Activated CD4-positive, alpha-beta memory T cell treated with anti-CD3 and anti-CD28 coated beads for 36 hours (primary cell): ENCODE data around the gene RTTN. TPM values are rescaled to one million over a fixed set of nuclear protein-coding genes. Genes with fewer than 3 reads are reported as not detected.
"Not testable (repeated sequence)": the region's sequence is repeated elsewhere in the genome, so short reads cannot be mapped to it uniquely, and the experiment has no call there.

Source experiments
- CTCF ChIA-PET: fragments of 350-600 bp; sonication (Branson Sonifier 250); formaldehyde crosslinking; loops from one replicate; lab custom pipeline; 2021; ENCODE audit warnings: antibody characterized with exemption, inconsistent platforms; lab: Charles Lee
- POLR2A ChIA-PET: fragments of 350-600 bp; sonication (Branson Sonifier 250); formaldehyde crosslinking; loops from one replicate; lab custom pipeline; 2021; ENCODE audit warnings: antibody characterized with exemption; lab: Charles Lee
- DNase-seq: peaks from one replicate; pipeline ENCODE4 v3.0.0-alpha.2; 2020
- H3K27ac Mint-ChIP-seq: one replicate; pipeline ENCODE4 v1.8.0; 2021; ENCODE audit warnings: mixed read lengths
- H3K27me3 Mint-ChIP-seq: one replicate; pipeline ENCODE4 v1.8.0; 2021; ENCODE audit warnings: mixed read lengths
- H3K36me3 Mint-ChIP-seq: one replicate; pipeline ENCODE4 v1.8.0; 2021; ENCODE audit warnings: mixed read lengths
- H3K4me1 Mint-ChIP-seq: one replicate; pipeline ENCODE4 v1.8.0; 2021; ENCODE audit warnings: low read depth, mixed read lengths
- H3K4me3 Mint-ChIP-seq: one replicate; pipeline ENCODE4 v1.8.0; 2021; ENCODE audit warnings: mild to moderate bottlenecking, mixed read lengths
- H3K9me3 Mint-ChIP-seq: one replicate; pipeline ENCODE4 v1.8.0; 2021; ENCODE audit warnings: mixed read lengths
- intact Hi-C: fragments of 100-400 bp; cut with micrococcal nuclease; formaldehyde crosslinking; loops from one replicate; pipeline ENCODE4 v1.15.1; 2023
- total RNA-seq, 2 experiments: library from RNA; stranded (reverse); gene quantifications; one replicate each; pipeline ENCODE4 v1.2.3, GENCODE V29; 2021

Gene RTTN
- total RNA-seq, 2 experiments from 2014 or later, result 27.3 to 28.9 TPM

DNA sequence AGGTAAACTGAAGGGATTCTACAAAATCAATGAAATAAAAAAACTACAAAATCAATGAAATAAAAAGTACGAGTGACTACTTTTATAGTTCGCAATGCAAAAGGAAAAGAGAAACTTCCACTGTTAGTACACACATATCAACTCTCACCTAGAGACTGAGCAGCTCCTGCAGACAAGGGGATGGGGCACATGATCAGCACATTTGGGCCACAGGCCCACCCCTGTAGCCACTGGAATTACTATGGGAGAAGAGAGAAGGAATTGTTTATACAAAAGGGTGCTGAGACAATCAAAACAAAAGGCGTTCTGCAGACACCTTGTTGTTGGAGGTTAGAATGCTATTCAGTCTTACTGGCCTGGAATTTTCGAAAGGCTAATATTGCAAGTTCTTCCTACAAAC lies 223.1 kb downstream of the RTTN start:
- intact Hi-C loops, result no loop called here
- POLR2A ChIA-PET, result interaction anchor here (1.0 to 1.8 kb wide), 5 partner anchors 24 to 100 kb away, joined by 3 to 6 read pairs (median 4); no protein-coding TSS in a partner anchor
- peaks cover 18% of the 10 kb centered on the region for H3K36me3 Mint-ChIP-seq
- H3K27ac Mint-ChIP-seq, result no peak overlapping the region
- H3K27me3 Mint-ChIP-seq, result no peaks in the 10 kb centered on the region
- H3K9me3 Mint-ChIP-seq, result peaks cover 10% of the 10 kb centered on the region
- H3K4me3 Mint-ChIP-seq, result no peak overlapping the region
- peaks cover 45% of the 10 kb centered on the region for H3K4me1 Mint-ChIP-seq
- DNase-seq, result no peak
- CTCF ChIA-PET, result interaction anchor here (1.0 kb wide), 1 partner anchor 23 kb away, joined by 4 read pairs; no protein-coding TSS in a partner anchor

DNA sequence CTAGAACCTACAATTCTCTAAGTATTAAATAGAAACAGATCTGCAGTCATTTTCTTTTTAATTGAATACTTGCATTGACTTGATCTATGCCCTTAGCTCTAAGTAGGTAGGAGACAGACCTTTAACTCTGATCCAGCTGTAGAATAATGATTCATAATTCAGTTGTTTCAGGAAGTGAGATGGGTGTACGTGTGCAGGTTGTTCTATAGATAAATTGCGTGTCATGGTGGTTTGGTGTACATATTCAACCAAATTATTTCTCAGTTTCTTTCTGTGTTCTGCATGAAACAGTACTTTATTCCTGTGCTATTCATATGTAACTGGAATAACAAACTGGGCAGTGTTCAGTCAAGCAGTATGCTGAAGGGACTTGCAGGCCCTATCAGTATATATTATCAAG lies 223.5 kb downstream of the RTTN start:
- Mint-ChIP-seq H3K27me3 (no peaks in the 10 kb centered on the region), H3K4me3 (no peak overlapping the region), H3K27ac (no peak overlapping the region), H3K4me1 (peaks cover 45% of the 10 kb centered on the region), H3K9me3 (peaks cover 10% of the 10 kb centered on the region), H3K36me3 (peaks cover 18% of the 10 kb centered on the region)
- DNase-seq, result no peak
- intact Hi-C loops, result no loop called here
- ChIA-PET POLR2A (interaction anchor here (1.0 to 1.8 kb wide), 5 partner anchors 23 to 99 kb away, joined by 3 to 6 read pairs (median 4); no protein-coding TSS in a partner anchor), CTCF (interaction anchor here (1.0 kb wide), 1 partner anchor 23 kb away, joined by 4 read pairs; no protein-coding TSS in a partner anchor)

DNA sequence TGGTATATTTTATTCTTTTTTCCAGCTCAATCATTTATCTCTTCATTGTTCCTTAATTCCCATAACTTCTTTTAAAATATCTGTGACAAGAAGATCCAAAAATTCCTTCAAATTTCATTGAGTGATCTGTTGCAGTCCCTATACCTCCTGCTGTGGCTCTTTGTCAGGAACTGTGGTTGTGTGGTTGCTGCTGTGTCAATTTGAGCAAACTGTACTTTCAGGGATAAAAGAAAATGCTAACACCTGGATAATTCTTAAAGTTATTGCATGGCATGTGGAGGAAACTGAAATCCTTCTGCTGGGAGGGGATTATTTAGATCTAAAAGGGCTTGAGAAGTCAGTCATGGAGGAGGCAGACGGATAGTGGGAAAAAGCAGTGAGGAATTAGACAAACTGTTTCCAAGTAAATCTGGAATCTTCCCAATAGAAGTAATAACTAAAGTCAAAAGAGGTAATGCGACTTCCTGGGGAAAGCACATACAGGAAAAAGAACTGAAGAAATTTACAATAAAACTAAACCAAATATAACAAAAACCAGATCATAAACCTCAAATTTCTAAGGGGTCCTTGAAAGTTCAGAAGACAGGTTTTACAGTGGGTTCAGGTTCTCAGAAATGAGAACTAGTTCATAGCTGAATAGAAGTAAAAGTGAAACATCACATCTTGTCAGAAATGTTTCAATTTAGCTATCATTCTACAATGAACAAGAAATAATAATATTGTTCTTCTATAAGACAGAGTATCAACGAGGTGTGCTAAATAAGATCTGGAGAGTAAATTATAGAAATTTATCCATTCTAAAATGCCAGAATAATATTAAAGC lies 224.3 kb downstream of the RTTN start:
- DNase-seq, result no peak
- Mint-ChIP-seq H3K9me3 (peaks cover 15% of the 10 kb centered on the region), H3K27me3 (no peaks in the 10 kb centered on the region), H3K4me1 (peaks cover 45% of the 10 kb centered on the region), H3K4me3 (no peak overlapping the region), H3K27ac (peak overlapping the region; percentile 2), H3K36me3 (peaks cover 21% of the 10 kb centered on the region)
- ChIA-PET POLR2A (interaction anchor here (1.0 to 1.8 kb wide), 4 partner anchors 23 to 99 kb away, joined by 3 to 6 read pairs (median 4); no protein-coding TSS in a partner anchor), CTCF (interaction anchor here (0.8 to 1.0 kb wide), 2 partner anchors 22 to 23 kb away, joined by 4 read pairs; no protein-coding TSS in a partner anchor)
- intact Hi-C loops, result no loop called here

DNA sequence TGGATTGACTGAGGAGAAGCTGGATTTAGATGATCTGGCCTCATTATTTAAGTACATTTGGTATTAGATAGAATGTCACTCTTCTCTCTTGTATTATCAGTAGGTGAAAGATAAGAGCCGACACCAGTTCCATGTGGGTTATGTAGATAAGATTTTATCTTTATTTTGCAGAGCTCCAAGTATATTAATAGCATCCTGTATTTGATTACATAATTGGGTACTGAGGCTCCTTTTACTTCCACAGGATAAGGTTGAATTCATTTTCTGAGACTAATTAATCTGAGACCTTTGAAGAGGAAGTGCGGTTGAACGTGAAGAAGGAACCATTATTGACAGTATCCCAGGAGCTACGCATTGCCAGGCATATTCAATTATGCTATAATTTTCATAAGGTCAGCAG lies 225.0 kb downstream of the RTTN start:
- POLR2A ChIA-PET, result interaction anchor here (1.8 kb wide), 1 partner anchor 24 kb away, joined by 6 read pairs; no protein-coding TSS in a partner anchor
- Mint-ChIP-seq H3K27ac (no peak overlapping the region), H3K4me3 (no peak overlapping the region), H3K9me3 (peaks cover 22% of the 10 kb centered on the region), H3K36me3 (peaks cover 25% of the 10 kb centered on the region), H3K4me1 (peaks cover 45% of the 10 kb centered on the region), H3K27me3 (no peaks in the 10 kb centered on the region)
- intact Hi-C loops, result no loop called here
- DNase-seq, result no peak
- CTCF ChIA-PET, result interaction anchor here (0.8 kb wide), 1 partner anchor 22 kb away, joined by 4 read pairs; no protein-coding TSS in a partner anchor

DNA sequence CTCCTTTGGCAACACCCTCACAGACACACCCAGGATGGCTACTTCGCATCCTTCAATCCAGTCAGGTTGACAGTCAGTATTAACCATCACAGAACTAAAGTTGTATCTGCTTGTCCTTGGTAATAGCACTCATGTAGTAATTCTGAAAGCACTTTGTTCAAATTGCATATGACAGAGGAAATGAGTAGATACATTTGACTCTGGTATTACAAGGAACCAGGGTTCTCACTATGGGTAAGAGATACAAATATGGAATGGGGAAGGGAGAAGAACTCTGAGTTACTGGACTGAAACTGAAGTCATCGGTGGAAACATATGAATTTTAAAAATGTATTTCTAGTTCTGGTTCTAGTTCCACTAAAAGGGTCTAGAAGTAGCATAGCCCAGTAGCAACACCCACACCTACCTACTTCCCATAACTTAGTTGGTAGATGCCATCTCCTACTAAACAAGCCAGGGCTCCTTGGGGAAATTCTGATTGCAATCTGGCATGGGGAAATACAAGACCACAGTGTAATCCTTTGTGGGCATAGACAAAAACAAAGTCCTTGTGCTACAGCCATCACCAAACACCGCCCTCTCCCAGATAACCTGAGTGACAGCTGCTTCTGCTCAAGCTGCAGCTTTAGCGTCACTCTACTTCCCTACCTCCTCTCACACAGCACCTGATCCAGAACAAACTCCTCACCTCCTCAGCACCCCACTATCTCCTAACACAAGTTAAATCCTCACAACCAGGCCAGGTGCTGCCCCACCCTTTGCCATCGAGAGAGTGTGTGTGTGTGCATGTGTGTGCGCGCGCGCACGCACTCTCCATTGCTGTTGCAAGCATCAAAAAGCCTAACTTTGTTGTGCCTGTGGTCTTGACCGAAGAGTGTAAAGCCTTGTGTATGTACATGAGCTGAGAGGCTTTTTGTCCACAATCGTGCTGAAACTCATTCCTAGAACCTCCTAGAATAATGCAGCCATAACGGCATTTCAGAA lies 226.5 kb downstream of the RTTN start:
- Mint-ChIP-seq H3K27me3 (no peaks in the 10 kb centered on the region), H3K36me3 (peaks cover 30% of the 10 kb centered on the region), H3K4me3 (no peak overlapping the region), H3K9me3 (peaks cover 30% of the 10 kb centered on the region), H3K4me1 (peaks cover 45% of the 10 kb centered on the region), H3K27ac (peak overlapping the region; percentile 65)
- DNase-seq, result peak; percentile 25
- ChIA-PET POLR2A (no interaction called here), CTCF (no interaction called here)
- intact Hi-C loops, result loop anchor here (1.0 kb wide), 4 partner anchors 21 to 93 kb away; no protein-coding TSS in a partner anchor

DNA sequence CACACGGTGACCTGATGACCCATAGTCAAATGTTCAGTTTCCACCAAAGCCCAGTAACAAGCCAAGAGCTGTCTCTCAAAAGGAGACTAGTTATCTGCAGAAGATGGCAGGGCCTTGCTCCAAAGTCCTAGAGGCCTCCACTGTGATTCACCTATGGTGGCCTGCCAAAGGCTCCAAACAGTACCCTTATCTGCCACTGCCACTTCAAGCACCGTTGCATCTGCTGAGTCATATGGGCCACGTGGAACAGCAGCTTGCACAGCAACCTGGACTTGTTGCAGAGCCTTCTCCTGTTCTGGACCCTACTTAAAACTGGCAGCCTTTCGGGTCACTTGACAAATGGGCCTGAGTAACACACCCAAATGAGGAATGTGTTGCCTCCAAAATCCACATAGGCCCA lies 230.2 kb downstream of the RTTN start:
- Mint-ChIP-seq H3K9me3 (peaks cover 44% of the 10 kb centered on the region), H3K36me3 (peaks cover 33% of the 10 kb centered on the region), H3K4me1 (peaks cover 20% of the 10 kb centered on the region)
- CTCF ChIA-PET, intact Hi-C loops, H3K27ac Mint-ChIP-seq, H3K4me3 Mint-ChIP-seq, DNase-seq, POLR2A ChIA-PET, H3K27me3 Mint-ChIP-seq: not testable (repeated sequence)

DNA sequence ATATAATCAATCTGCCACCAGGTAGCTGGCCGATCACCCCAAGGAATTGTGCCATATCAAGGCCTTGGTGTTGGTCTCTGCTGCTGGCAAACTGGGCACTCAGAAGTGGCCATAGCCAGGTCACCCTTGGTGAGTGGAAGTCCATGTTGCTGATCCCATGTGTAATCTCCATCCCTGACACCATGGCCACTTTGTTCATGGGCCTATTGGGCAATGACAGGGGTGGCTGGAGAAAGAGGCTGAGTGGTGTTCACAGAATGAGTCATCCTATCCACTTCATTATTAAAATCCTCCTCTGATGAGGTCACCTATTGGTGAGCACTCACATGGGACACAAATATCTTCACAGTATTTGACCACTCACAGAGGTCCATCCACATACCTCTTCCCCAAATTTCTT lies 231.1 kb downstream of the RTTN start:
- intact Hi-C loops, result no loop called here
- no peak for DNase-seq
- CTCF ChIA-PET, result no interaction called here
- POLR2A ChIA-PET, result no interaction called here
- Mint-ChIP-seq H3K36me3 (peaks cover 33% of the 10 kb centered on the region), H3K27me3 (no peaks in the 10 kb centered on the region), H3K27ac (no peak overlapping the region), H3K4me1 (peaks cover 11% of the 10 kb centered on the region), H3K9me3 (peaks cover 44% of the 10 kb centered on the region), H3K4me3 (no peak overlapping the region)

DNA sequence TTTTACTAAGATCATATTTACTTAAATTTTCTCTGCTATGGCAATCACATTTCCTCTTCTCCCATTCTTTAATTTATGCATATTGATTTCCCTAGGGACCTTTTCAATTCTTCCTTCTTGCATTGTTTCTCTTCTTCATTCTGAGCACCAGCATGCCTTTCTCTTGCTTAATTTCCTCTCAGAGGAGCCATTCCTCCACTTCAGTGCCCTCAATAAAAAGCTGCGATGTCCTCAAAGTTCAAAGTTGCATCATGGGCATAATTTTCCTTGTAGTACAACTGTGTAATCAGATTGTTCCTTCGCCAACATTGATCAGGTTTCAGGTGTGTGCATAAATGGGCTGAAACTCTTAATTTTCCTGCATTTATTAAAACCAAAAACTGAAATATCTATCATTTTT lies 236.0 kb downstream of the RTTN start:
- peaks cover 16% of the 10 kb centered on the region for H3K4me1 Mint-ChIP-seq
- H3K4me3 Mint-ChIP-seq, result no peak overlapping the region
- H3K27ac Mint-ChIP-seq, result no peak overlapping the region
- DNase-seq, result no peak
- H3K36me3 Mint-ChIP-seq, result peaks cover 7% of the 10 kb centered on the region
- CTCF ChIA-PET, result no interaction called here
- intact Hi-C loops, result no loop called here
- peaks cover 17% of the 10 kb centered on the region for H3K9me3 Mint-ChIP-seq
- POLR2A ChIA-PET, result no interaction called here
- H3K27me3 Mint-ChIP-seq, result no peaks in the 10 kb centered on the region

DNA sequence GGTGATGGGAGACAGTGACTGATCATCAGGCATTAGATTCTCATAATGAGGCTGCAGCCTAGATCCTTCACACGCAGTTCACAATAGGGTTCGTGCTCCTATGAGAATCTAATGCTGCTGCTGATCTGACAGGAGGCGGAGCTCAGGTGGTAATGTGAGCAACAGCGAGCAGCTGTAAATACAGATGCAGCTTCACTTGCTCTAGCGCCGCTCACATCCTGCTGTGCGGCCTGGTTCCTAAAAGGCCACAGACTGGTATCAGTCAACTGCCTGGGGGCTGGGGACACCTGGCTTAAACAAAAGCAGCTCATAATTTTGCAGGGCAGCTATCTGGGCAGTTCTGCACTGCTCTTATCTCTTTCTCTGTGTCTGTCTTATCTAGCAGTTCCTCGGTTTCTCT lies 237.4 kb downstream of the RTTN start:
- H3K4me3 Mint-ChIP-seq, result no peak overlapping the region
- POLR2A ChIA-PET, result interaction anchor here (1.5 kb wide), 1 partner anchor 11 kb away, joined by 4 read pairs; no protein-coding TSS in a partner anchor
- H3K9me3 Mint-ChIP-seq, result peaks cover 12% of the 10 kb centered on the region
- H3K4me1 Mint-ChIP-seq, result peaks cover 16% of the 10 kb centered on the region
- DNase-seq, result peak; percentile 69
- H3K27ac Mint-ChIP-seq, result no peak overlapping the region
- no peaks in the 10 kb centered on the region for H3K27me3 Mint-ChIP-seq
- intact Hi-C loops, result loop anchor here (1.0 kb wide), 1 partner anchor 9 kb away; no protein-coding TSS in a partner anchor
- CTCF ChIA-PET, result interaction anchor here (1.4 kb wide), 1 partner anchor 9 kb away, joined by 10 read pairs; no protein-coding TSS in a partner anchor
- peaks cover 7% of the 10 kb centered on the region for H3K36me3 Mint-ChIP-seq

DNA sequence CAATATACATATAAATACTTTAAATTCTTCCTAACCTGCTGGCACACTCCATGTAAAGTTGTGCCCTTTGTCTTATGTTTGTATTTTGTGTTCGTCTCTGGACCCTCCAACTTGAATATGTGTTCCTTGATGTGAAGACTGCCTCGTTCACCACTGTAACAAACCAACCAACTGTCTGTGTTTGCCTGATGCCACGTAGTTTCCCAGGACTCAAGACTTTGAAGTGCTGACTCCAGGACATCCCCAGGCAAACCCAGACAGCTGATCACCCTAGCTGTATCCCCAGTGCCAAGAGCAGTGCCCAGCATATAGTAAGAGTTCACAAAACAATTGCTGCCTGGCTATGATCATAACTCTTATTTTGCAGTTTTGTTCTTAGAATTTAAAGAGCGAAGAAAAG lies 242.3 kb downstream of the RTTN start:
- Mint-ChIP-seq H3K36me3 (peaks cover 3% of the 10 kb centered on the region), H3K27ac (no peak overlapping the region), H3K9me3 (peaks cover 2% of the 10 kb centered on the region), H3K27me3 (no peaks in the 10 kb centered on the region), H3K4me3 (no peak overlapping the region), H3K4me1 (peaks cover 22% of the 10 kb centered on the region)
- no peak for DNase-seq
- POLR2A ChIA-PET, result no interaction called here
- CTCF ChIA-PET, result no interaction called here
- intact Hi-C loops, result no loop called here

DNA sequence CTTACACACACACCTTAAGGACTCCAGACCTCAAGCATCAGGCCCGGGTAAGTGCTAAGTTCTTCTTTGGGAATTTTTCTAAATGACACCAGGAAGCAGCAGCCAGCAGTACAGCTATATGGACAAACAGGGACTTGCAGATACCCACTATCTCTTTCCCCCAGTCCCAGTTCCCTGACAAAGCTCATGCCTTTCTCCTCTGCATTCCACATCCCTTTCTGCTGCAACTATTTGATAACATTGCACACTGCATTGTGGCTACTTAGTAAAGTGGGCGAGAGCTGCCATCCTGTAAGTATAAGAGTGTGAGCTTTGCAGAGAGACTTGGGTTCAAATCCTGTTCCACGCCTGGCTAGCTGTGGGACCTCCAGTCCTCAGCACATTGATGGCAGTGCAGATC lies 243.8 kb downstream of the RTTN start:
- H3K36me3 Mint-ChIP-seq, result peaks cover 3% of the 10 kb centered on the region
- ChIA-PET CTCF (no interaction called here), POLR2A (interaction anchor here (0.9 kb wide), 1 partner anchor 64 kb away, joined by 3 read pairs; no protein-coding TSS in a partner anchor)
- no peak overlapping the region for H3K27ac Mint-ChIP-seq
- peaks cover 2% of the 10 kb centered on the region for H3K9me3 Mint-ChIP-seq
- H3K4me1 Mint-ChIP-seq, result peaks cover 15% of the 10 kb centered on the region
- no peak for DNase-seq
- intact Hi-C loops, result no loop called here
- H3K4me3 Mint-ChIP-seq, result no peak overlapping the region
- no peaks in the 10 kb centered on the region for H3K27me3 Mint-ChIP-seq
